ENCODE measurements around the gene CSRNP2. TPM values are rescaled to one million over a fixed set of nuclear protein-coding genes. Genes with fewer than 3 reads are reported as not detected.

Gene CSRNP2
- total and polyA plus RNA-seq, 2 experiments from 2014 or later, result 6.9 to 30.9 TPM

DNA sequence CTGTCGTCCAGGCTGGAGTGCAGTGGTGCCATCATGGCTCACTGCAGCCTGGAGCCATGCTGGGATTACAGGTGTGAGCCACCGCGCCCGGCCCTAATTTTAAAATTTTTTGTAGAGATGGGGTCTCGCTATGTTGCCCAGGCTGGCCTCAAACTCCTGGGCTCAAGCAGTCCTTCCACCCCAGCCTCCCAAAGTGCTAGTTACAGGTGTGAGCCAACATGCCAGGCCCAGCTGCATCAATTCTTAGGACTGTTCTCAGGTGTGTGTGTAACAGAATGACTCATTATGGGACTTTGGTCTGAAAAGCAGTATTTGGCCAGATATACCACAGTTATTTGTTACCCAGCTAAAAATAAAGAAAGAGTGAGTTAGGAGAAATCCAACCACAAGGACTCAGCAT lies 17.9 kb downstream of the CSRNP2 start:
- H3K36me3 Mint-ChIP-seq (ENCODE audit: low read depth), result peaks cover 71% of the 10 kb centered on the region
- no peak overlapping the region for H3K4me2 ChIP-seq
- no peaks in the 10 kb centered on the region for H3K9me2 ChIP-seq (ENCODE audit: insufficient read depth)
- H3K27me3 ChIP-seq (ENCODE audit: insufficient read depth), result no peaks in the 10 kb centered on the region
- no peaks in the 10 kb centered on the region for H3K4me1 Mint-ChIP-seq
- peaks cover 9% of the 10 kb centered on the region; the same call in 1 of the 2 replicates for H3F3A ChIP-seq (replicated peaks; ENCODE audit: low read depth)
- H3K27me3 Mint-ChIP-seq (ENCODE audit: insufficient read depth, low read depth, poor library complexity), result peaks cover 3% of the 10 kb centered on the region
- H2AFZ ChIP-seq, result no peak overlapping the region
- no peaks in the 10 kb centered on the region for H3K9me3 Mint-ChIP-seq
- no peak overlapping the region for H3K4me3 Mint-ChIP-seq
- no peak overlapping the region for H3K27ac Mint-ChIP-seq
- peaks cover 56% of the 10 kb centered on the region for H3K36me3 ChIP-seq (ENCODE audit: insufficient read depth)
- H3K79me2 ChIP-seq (replicated peaks; ENCODE audit: insufficient read depth), result no peaks in the 10 kb centered on the region
- no peak overlapping the region for H3K27ac ChIP-seq (ENCODE audit: low read depth)
- peaks cover 6% of the 10 kb centered on the region; the same call in 1 of the 2 replicates for H4K20me1 ChIP-seq (replicated peaks; ENCODE audit: insufficient read depth)
- TF ChIP-seq EZH2 (IDR thresholded peaks at IDR 0.05; ENCODE audit: low read depth, unreplicated experiment) (no peak), ZNF331 (CRISPR knock-in tag; IDR thresholded peaks at IDR 0.05; ENCODE audit: low read depth) (no peak), NANOG (IDR thresholded peaks at IDR 0.05; ENCODE audit: borderline replicate concordance) (no peak), CREB1 (CRISPR knock-in tag; IDR thresholded peaks at IDR 0.05; ENCODE audit: low read depth) (no peak), POLR2AphosphoS5 (IDR thresholded peaks at IDR 0.05; ENCODE audit: low read depth) (no peak), JUNB (IDR thresholded peaks at IDR 0.05; ENCODE audit: unreplicated experiment) (no peak), EZH2phosphoT487 (IDR thresholded peaks at IDR 0.05; ENCODE audit: unreplicated experiment) (no peak), STAT1 (IDR thresholded peaks at IDR 0.05; ENCODE audit: unreplicated experiment) (no peak), ZNF114 (CRISPR knock-in tag; IDR thresholded peaks at IDR 0.05) (no peak)
- TF ChIP-seq, protein P1, sequence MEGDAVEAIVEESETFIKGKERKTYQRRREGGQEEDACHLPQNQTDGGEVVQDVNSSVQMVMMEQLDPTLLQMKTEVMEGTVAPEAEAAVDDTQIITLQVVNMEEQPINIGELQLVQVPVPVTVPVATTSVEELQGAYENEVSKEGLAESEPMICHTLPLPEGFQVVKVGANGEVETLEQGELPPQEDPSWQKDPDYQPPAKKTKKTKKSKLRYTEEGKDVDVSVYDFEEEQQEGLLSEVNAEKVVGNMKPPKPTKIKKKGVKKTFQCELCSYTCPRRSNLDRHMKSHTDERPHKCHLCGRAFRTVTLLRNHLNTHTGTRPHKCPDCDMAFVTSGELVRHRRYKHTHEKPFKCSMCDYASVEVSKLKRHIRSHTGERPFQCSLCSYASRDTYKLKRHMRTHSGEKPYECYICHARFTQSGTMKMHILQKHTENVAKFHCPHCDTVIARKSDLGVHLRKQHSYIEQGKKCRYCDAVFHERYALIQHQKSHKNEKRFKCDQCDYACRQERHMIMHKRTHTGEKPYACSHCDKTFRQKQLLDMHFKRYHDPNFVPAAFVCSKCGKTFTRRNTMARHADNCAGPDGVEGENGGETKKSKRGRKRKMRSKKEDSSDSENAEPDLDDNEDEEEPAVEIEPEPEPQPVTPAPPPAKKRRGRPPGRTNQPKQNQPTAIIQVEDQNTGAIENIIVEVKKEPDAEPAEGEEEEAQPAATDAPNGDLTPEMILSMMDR (conservative IDR thresholded peaks at IDR 0.05; ENCODE audit: low read depth in 2 of 2), result no peak
- TF ChIP-seq, protein P2, sequence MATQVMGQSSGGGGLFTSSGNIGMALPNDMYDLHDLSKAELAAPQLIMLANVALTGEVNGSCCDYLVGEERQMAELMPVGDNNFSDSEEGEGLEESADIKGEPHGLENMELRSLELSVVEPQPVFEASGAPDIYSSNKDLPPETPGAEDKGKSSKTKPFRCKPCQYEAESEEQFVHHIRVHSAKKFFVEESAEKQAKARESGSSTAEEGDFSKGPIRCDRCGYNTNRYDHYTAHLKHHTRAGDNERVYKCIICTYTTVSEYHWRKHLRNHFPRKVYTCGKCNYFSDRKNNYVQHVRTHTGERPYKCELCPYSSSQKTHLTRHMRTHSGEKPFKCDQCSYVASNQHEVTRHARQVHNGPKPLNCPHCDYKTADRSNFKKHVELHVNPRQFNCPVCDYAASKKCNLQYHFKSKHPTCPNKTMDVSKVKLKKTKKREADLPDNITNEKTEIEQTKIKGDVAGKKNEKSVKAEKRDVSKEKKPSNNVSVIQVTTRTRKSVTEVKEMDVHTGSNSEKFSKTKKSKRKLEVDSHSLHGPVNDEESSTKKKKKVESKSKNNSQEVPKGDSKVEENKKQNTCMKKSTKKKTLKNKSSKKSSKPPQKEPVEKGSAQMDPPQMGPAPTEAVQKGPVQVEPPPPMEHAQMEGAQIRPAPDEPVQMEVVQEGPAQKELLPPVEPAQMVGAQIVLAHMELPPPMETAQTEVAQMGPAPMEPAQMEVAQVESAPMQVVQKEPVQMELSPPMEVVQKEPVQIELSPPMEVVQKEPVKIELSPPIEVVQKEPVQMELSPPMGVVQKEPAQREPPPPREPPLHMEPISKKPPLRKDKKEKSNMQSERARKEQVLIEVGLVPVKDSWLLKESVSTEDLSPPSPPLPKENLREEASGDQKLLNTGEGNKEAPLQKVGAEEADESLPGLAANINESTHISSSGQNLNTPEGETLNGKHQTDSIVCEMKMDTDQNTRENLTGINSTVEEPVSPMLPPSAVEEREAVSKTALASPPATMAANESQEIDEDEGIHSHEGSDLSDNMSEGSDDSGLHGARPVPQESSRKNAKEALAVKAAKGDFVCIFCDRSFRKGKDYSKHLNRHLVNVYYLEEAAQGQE (IDR thresholded peaks at IDR 0.05; ENCODE audit: unreplicated experiment), result no peak
- TF ChIP-seq, protein P3, sequence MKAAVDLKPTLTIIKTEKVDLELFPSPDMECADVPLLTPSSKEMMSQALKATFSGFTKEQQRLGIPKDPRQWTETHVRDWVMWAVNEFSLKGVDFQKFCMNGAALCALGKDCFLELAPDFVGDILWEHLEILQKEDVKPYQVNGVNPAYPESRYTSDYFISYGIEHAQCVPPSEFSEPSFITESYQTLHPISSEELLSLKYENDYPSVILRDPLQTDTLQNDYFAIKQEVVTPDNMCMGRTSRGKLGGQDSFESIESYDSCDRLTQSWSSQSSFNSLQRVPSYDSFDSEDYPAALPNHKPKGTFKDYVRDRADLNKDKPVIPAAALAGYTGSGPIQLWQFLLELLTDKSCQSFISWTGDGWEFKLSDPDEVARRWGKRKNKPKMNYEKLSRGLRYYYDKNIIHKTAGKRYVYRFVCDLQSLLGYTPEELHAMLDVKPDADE (IDR thresholded peaks at IDR 0.05), result no peak
- TF ChIP-seq, protein P4, sequence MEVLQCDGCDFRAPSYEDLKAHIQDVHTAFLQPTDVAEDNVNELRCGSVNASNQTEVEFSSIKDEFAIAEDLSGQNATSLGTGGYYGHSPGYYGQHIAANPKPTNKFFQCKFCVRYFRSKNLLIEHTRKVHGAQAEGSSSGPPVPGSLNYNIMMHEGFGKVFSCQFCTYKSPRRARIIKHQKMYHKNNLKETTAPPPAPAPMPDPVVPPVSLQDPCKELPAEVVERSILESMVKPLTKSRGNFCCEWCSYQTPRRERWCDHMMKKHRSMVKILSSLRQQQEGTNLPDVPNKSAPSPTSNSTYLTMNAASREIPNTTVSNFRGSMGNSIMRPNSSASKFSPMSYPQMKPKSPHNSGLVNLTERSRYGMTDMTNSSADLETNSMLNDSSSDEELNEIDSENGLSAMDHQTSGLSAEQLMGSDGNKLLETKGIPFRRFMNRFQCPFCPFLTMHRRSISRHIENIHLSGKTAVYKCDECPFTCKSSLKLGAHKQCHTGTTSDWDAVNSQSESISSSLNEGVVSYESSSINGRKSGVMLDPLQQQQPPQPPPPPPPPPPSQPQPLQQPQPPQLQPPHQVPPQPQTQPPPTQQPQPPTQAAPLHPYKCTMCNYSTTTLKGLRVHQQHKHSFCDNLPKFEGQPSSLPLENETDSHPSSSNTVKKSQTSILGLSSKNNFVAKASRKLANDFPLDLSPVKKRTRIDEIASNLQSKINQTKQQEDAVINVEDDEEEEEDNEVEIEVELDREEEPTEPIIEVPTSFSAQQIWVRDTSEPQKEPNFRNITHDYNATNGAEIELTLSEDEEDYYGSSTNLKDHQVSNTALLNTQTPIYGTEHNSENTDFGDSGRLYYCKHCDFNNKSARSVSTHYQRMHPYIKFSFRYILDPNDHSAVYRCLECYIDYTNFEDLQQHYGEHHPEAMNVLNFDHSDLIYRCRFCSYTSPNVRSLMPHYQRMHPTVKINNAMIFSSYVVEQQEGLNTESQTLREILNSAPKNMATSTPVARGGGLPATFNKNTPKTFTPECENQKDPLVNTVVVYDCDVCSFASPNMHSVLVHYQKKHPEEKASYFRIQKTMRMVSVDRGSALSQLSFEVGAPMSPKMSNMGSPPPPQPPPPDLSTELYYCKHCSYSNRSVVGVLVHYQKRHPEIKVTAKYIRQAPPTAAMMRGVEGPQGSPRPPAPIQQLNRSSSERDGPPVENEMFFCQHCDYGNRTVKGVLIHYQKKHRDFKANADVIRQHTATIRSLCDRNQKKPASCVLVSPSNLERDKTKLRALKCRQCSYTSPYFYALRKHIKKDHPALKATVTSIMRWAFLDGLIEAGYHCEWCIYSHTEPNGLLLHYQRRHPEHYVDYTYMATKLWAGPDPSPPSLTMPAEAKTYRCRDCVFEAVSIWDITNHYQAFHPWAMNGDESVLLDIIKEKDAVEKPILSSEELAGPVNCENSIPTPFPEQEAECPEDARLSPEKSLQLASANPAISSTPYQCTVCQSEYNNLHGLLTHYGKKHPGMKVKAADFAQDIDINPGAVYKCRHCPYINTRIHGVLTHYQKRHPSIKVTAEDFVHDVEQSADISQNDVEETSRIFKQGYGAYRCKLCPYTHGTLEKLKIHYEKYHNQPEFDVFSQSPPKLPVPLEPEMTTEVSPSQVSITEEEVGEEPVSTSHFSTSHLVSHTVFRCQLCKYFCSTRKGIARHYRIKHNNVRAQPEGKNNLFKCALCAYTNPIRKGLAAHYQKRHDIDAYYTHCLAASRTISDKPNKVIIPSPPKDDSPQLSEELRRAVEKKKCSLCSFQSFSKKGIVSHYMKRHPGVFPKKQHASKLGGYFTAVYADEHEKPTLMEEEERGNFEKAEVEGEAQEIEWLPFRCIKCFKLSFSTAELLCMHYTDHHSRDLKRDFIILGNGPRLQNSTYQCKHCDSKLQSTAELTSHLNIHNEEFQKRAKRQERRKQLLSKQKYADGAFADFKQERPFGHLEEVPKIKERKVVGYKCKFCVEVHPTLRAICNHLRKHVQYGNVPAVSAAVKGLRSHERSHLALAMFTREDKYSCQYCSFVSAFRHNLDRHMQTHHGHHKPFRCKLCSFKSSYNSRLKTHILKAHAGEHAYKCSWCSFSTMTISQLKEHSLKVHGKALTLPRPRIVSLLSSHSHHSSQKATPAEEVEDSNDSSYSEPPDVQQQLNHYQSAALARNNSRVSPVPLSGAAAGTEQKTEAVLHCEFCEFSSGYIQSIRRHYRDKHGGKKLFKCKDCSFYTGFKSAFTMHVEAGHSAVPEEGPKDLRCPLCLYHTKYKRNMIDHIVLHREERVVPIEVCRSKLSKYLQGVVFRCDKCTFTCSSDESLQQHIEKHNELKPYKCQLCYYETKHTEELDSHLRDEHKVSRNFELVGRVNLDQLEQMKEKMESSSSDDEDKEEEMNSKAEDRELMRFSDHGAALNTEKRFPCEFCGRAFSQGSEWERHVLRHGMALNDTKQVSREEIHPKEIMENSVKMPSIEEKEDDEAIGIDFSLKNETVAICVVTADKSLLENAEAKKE (CRISPR knock-in tag; IDR thresholded peaks at IDR 0.05), result no peak
- H3K4me3 ChIP-seq, result no peak overlapping the region
- no peak for ATAC-seq
- no peaks in the 10 kb centered on the region for H3K4me1 ChIP-seq (ENCODE audit: insufficient read depth)
- DNase-seq (ENCODE audit: low spot score), result no peak
